HL-60 (cell line): Measurements from ENCODE around the gene RTEL1.

Experiments
- POLR2AphosphoS5 ChIP-seq: IDR thresholded peaks from 2 replicates; pipeline ENCODE4 v1.6.1; 2012; ENCODE audit warnings: low read depth
- TF ChIP-seq, protein P1 (sequence below): IDR thresholded peaks from one replicate; pipeline ENCODE4 v1.5.1; 2011; ENCODE audit warnings: low read length, control low read depth, inconsistent platforms; ENCODE audit not compliant: insufficient read depth
- TF ChIP-seq, protein P2 (sequence below): IDR thresholded peaks from 2 replicates; pipeline ENCODE4 v1.6.1; 2012; ENCODE audit warnings: low read depth; ENCODE audit not compliant: insufficient replicate concordance

DNA sequence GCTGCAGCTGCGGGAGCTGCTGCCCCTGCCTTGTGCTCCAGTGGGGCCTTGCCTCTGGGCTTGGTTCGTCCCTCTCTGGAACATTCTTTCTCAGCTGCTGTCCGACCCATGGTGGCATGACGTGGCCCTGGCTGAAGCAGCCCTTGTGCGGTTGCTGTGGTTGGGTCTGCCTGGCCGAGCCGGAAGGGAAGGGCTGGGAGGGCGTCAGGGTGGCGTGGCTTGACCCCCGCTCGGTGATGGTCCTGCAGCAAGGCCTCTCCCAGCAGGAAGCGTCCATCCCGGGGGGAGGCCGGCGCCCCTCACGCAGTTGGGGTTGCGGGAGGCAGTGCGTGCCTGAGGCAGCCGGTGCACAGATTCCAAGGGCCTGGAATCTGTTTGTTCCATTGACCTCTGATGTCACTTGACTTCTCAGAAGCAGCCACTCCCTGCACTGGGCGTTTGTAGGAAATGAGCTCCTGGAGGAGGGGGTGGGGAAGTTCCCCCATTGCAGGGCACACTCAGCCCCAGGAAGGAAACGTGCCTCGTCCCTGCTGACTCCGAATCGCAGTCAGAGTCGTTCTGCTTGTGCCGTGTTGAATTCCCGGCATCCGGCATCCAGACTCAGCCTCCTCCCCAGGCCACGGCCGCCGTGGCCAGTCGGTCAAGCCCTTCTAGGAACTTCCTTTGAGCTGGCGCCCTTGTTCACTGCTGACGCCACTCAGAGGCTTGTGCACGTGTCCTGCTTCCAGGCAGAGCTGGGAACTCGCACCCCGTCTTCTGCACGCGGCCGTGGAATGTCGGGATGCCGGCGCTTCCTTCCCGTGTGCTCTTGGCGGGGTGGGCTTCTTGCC, 28.6 kb downstream of the RTEL1 start:
- TF ChIP-seq, protein P1, sequence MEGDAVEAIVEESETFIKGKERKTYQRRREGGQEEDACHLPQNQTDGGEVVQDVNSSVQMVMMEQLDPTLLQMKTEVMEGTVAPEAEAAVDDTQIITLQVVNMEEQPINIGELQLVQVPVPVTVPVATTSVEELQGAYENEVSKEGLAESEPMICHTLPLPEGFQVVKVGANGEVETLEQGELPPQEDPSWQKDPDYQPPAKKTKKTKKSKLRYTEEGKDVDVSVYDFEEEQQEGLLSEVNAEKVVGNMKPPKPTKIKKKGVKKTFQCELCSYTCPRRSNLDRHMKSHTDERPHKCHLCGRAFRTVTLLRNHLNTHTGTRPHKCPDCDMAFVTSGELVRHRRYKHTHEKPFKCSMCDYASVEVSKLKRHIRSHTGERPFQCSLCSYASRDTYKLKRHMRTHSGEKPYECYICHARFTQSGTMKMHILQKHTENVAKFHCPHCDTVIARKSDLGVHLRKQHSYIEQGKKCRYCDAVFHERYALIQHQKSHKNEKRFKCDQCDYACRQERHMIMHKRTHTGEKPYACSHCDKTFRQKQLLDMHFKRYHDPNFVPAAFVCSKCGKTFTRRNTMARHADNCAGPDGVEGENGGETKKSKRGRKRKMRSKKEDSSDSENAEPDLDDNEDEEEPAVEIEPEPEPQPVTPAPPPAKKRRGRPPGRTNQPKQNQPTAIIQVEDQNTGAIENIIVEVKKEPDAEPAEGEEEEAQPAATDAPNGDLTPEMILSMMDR: no peak
- TF ChIP-seq, protein P2, sequence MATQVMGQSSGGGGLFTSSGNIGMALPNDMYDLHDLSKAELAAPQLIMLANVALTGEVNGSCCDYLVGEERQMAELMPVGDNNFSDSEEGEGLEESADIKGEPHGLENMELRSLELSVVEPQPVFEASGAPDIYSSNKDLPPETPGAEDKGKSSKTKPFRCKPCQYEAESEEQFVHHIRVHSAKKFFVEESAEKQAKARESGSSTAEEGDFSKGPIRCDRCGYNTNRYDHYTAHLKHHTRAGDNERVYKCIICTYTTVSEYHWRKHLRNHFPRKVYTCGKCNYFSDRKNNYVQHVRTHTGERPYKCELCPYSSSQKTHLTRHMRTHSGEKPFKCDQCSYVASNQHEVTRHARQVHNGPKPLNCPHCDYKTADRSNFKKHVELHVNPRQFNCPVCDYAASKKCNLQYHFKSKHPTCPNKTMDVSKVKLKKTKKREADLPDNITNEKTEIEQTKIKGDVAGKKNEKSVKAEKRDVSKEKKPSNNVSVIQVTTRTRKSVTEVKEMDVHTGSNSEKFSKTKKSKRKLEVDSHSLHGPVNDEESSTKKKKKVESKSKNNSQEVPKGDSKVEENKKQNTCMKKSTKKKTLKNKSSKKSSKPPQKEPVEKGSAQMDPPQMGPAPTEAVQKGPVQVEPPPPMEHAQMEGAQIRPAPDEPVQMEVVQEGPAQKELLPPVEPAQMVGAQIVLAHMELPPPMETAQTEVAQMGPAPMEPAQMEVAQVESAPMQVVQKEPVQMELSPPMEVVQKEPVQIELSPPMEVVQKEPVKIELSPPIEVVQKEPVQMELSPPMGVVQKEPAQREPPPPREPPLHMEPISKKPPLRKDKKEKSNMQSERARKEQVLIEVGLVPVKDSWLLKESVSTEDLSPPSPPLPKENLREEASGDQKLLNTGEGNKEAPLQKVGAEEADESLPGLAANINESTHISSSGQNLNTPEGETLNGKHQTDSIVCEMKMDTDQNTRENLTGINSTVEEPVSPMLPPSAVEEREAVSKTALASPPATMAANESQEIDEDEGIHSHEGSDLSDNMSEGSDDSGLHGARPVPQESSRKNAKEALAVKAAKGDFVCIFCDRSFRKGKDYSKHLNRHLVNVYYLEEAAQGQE: peak; percentile 18
- TF ChIP-seq POLR2AphosphoS5: no peak; the same call in 1 of the 2 replicates
